Esophagus squamous epithelium (tissue), 4 donors: ENCODE data around the gene ANKRD52.

Experiments used
- CTCF ChIP-seq, 6 experiments: fragments of 450-650 bp in 4 of 6; fragments of 200-600 bp in 2 of 6; sonication (generic) in 2 of 6; IDR thresholded peaks; one replicate each; pipeline ENCODE4 v1.5.1; 2016 to 2019; ENCODE audit warnings: antibody characterized with exemption in 6 of 6, mild to moderate bottlenecking in 4 of 6, moderate library complexity in 4 of 6
- POLR2A ChIP-seq, 4 donors: fragments of 450-650 bp; IDR thresholded peaks; one replicate each; pipeline ENCODE4 v1.6.1; 2017; ENCODE audit warnings: antibody characterized with exemption in 4 of 4, mild to moderate bottlenecking in 4 of 4, moderate library complexity in 3 of 4

- TF ChIP-seq CTCF (IDR thresholded peaks at IDR 0.05) (no peak), POLR2A (IDR thresholded peaks at IDR 0.05) (no peak)
Measured at GRCh38 chr12:56212361-56212760, 45.8 kb downstream of the ANKRD52 start.
